HEK293 (cell line): ENCODE data around the gene MYORG.

Experiments used
- ZFHX2 ChIP-seq: fragments of 450-650 bp; formaldehyde crosslinking; conservative IDR thresholded peaks from 2 replicates; pipeline ENCODE4 v1.5.1; 2016; ENCODE audit warnings: missing biosample characterization, missing genetic modification characterization
- ZFP3 ChIP-seq: fragments of 450-650 bp; formaldehyde crosslinking; IDR thresholded peaks from 2 replicates; pipeline ENCODE4 v1.5.1; 2016; ENCODE audit warnings: low read depth, missing biosample characterization, missing genetic modification characterization
- ZFP41 ChIP-seq: fragments of 450-650 bp; formaldehyde crosslinking; IDR thresholded peaks from 2 replicates; pipeline ENCODE4 v1.5.1; 2016; ENCODE audit warnings: missing biosample characterization, missing genetic modification characterization, borderline replicate concordance
- ZNF121 ChIP-seq: fragments of 450-650 bp; formaldehyde crosslinking; IDR thresholded peaks from 2 replicates; pipeline ENCODE4 v1.5.1; 2016; ENCODE audit warnings: missing biosample characterization, missing genetic modification characterization
- ZNF274 ChIP-seq, 2 experiments: fragments of 200-500 bp in 1 of 2; fragments of 450-650 bp in 1 of 2; sonication (Bioruptor generic) in 1 of 2; formaldehyde crosslinking in 1 of 2; IDR thresholded peaks; 2 replicates each; pipeline versions ENCODE4 v1.5.1 to v1.6.1; 2014 to 2016; ENCODE audit warnings: borderline replicate concordance in 1 of 2, inconsistent platforms in 1 of 2, low read length in 1 of 2, missing biosample characterization in 1 of 2, missing genetic modification characterization in 1 of 2
- ZNF621 ChIP-seq: fragments of 450-650 bp; formaldehyde crosslinking; IDR thresholded peaks from 2 replicates; pipeline ENCODE4 v1.5.1; 2017; ENCODE audit warnings: missing biosample characterization, missing genetic modification characterization
- TF ChIP-seq, protein P1 (sequence below): fragments of 450-650 bp; formaldehyde crosslinking; IDR thresholded peaks from 2 replicates; pipeline ENCODE4 v1.5.1; 2016; ENCODE audit warnings: missing biosample characterization, missing genetic modification characterization
- TF ChIP-seq, protein P2 (sequence below): fragments of 450-650 bp; formaldehyde crosslinking; IDR thresholded peaks from 2 replicates; pipeline ENCODE4 v1.5.1; 2016; ENCODE audit warnings: missing biosample characterization, missing genetic modification characterization, borderline replicate concordance
- TF ChIP-seq, protein P3 (sequence below): IDR thresholded peaks from 2 replicates; pipeline ENCODE4 v1.6.1; 2011; ENCODE audit warnings: mild to moderate bottlenecking, low read depth, low read length, borderline replicate concordance

DNA sequence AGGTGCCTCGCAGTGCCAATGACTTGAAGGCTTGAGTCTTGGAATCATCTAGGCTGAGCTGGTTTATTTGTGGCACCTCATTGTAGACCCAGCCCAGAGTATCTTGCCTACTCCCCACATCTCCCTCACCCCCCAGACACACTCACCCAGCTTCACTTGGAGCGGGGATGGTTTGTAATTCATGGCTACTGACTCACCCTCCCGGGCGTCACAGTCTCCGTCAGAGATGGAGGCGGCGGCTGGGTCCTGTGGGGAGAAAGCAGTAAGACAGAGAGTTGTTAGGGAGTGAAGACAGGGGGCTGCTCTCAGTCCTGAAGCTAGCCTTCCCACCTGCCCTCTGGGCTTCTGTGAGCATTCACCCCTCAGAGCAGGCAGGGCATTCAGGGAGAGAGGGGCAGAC, 29.0 kb upstream of the MYORG start:
- TF ChIP-seq, protein P1, sequence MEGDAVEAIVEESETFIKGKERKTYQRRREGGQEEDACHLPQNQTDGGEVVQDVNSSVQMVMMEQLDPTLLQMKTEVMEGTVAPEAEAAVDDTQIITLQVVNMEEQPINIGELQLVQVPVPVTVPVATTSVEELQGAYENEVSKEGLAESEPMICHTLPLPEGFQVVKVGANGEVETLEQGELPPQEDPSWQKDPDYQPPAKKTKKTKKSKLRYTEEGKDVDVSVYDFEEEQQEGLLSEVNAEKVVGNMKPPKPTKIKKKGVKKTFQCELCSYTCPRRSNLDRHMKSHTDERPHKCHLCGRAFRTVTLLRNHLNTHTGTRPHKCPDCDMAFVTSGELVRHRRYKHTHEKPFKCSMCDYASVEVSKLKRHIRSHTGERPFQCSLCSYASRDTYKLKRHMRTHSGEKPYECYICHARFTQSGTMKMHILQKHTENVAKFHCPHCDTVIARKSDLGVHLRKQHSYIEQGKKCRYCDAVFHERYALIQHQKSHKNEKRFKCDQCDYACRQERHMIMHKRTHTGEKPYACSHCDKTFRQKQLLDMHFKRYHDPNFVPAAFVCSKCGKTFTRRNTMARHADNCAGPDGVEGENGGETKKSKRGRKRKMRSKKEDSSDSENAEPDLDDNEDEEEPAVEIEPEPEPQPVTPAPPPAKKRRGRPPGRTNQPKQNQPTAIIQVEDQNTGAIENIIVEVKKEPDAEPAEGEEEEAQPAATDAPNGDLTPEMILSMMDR (tag by site-specific recombination): no peak
- TF ChIP-seq ZFP41 (no peak), ZNF274 (IDR thresholded peaks at IDR 0.05; ENCODE audit: low read length) (no peak), ZNF274 (tag by site-specific recombination; IDR thresholded peaks at IDR 0.05; ENCODE audit: borderline replicate concordance) (no peak), ZFP3 (no peak), ZFHX2 (tag by site-specific recombination) (no peak), ZNF121 (tag by site-specific recombination) (no peak), ZNF621 (no peak)
- TF ChIP-seq, protein P2, sequence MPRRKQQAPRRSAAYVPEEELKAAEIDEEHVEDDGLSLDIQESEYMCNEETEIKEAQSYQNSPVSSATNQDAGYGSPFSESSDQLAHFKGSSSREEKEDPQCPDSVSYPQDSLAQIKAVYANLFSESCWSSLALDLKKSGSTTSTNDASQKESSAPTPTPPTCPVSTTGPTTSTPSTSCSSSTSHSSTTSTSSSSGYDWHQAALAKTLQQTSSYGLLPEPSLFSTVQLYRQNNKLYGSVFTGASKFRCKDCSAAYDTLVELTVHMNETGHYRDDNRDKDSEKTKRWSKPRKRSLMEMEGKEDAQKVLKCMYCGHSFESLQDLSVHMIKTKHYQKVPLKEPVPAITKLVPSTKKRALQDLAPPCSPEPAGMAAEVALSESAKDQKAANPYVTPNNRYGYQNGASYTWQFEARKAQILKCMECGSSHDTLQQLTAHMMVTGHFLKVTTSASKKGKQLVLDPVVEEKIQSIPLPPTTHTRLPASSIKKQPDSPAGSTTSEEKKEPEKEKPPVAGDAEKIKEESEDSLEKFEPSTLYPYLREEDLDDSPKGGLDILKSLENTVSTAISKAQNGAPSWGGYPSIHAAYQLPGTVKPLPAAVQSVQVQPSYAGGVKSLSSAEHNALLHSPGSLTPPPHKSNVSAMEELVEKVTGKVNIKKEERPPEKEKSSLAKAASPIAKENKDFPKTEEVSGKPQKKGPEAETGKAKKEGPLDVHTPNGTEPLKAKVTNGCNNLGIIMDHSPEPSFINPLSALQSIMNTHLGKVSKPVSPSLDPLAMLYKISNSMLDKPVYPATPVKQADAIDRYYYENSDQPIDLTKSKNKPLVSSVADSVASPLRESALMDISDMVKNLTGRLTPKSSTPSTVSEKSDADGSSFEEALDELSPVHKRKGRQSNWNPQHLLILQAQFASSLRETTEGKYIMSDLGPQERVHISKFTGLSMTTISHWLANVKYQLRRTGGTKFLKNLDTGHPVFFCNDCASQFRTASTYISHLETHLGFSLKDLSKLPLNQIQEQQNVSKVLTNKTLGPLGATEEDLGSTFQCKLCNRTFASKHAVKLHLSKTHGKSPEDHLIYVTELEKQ (tag by site-specific recombination): no peak
- TF ChIP-seq, protein P3, sequence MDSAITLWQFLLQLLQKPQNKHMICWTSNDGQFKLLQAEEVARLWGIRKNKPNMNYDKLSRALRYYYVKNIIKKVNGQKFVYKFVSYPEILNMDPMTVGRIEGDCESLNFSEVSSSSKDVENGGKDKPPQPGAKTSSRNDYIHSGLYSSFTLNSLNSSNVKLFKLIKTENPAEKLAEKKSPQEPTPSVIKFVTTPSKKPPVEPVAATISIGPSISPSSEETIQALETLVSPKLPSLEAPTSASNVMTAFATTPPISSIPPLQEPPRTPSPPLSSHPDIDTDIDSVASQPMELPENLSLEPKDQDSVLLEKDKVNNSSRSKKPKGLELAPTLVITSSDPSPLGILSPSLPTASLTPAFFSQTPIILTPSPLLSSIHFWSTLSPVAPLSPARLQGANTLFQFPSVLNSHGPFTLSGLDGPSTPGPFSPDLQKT: no peak
